SH-SY5Y (cell line): ENCODE measurements around the gene SMYD3.

Experiments used
- GATA2 ChIP-seq: IDR thresholded peaks from 2 replicates; pipeline ENCODE4 v1.6.1; 2011; ENCODE audit warnings: mild to moderate bottlenecking, low read depth, low read length
- GATA3 ChIP-seq: IDR thresholded peaks from 2 replicates; pipeline ENCODE4 v1.6.1; 2011; ENCODE audit warnings: low read depth, mild to moderate bottlenecking, low read length, moderate library complexity

DNA sequence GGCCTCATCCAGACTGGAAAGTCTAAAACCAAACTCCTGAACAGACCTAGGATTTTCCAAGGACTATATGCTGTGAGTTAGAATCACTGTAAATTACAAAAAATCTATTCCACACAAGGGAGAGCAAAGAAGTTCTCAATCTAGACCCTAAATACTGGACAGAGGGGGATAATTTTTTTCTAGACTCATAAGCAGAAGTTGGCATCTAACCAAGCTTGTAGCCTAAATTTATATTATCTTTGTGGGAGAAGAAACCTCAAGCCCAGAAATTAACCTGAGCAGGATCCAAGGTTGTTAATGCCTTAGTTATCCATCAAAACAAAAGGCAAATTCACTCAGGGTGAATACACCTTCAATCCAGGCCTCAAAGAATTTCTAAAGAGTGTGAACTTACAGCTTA, 290.2 kb downstream of the SMYD3 start:
- TF ChIP-seq GATA3 (no peak), GATA2 (no peak)
